K562 (cell line): ENCODE measurements around the gene DNAJB14. TPM values are rescaled to one million over a fixed set of nuclear protein-coding genes. Genes with fewer than 3 reads are reported as not detected.

ENCODE experiments used
- ATAC-seq: fragments of 200-7000 bp; cut with Tn5 transposase; 3 replicates; pipeline ENCODE4 v1.9.1; 2020; ENCODE audit warnings: moderate library complexity
- BruUV-seq: library from RNA; stranded (reverse); fragments of 400-500 nt; replicated peaks from 2 replicates; lab custom pipeline; 2021; lab: Mats Ljungman, UMichigan
- CTCF ChIA-PET: fragments of 300-600 bp; formaldehyde crosslinking; extraction: SDS; loops from one replicate; lab custom pipeline; 2021; ENCODE audit warnings: low intra/inter-chr PET ratio; lab: Yijun Ruan, JAX
- POLR2A ChIA-PET: fragments of 300-600, 350-650 bp; sonication (Branson Sonifier 250); formaldehyde crosslinking; extraction: SDS; loops from one replicate; lab custom pipeline; 2021; ENCODE audit warnings: antibody characterized with exemption, inconsistent platforms; lab: Yijun Ruan, JAX
- DNase-seq, 4 experiments: peaks; one replicate each; pipeline versions ENCODE4 v3.0.0 to v3.0.0-alpha.2; 2011 to 2018; ENCODE audit warnings: low spot score in 3 of 4, mixed read lengths in 3 of 4; ENCODE audit errors: extremely low read depth in 1 of 4
- FAIRE-seq: peaks from 2 replicates; lab custom pipeline; 2011; peaks lifted over from hg19 to GRCh38; lab: Jason Lieb, UNC
- H2AFZ ChIP-seq: 2 replicates; pipeline ENCODE4 v1.6.0; 2011; ENCODE audit warnings: low read depth, low read length, control low read depth, inconsistent platforms
- H3K27ac ChIP-seq: fragments of 200-600 bp; 3 replicates; pipeline ENCODE4 v1.8.0; 2011; ENCODE audit warnings: low read depth, mild to moderate bottlenecking, control low read depth, inconsistent platforms, low read length, moderate library complexity, mixed read lengths; ENCODE audit errors: extremely low read depth
- H3K27me3 ChIP-seq, 2 experiments: fragments of 300-600 bp in 1 of 2; 2 replicates in 1 of 2; 3 replicates in 1 of 2; pipeline versions ENCODE4 v1.6.0 to v1.8.0; 2011; ENCODE audit warnings: inconsistent platforms in 2 of 2, low read length in 2 of 2, mild to moderate bottlenecking in 1 of 2, mixed read lengths in 1 of 2, moderate library complexity in 1 of 2; ENCODE audit not compliant: control insufficient read depth in 2 of 2, insufficient read depth in 2 of 2
- H3K36me3 ChIP-seq: fragments of 300-600 bp; 3 replicates; pipeline ENCODE4 v1.8.0; 2011; ENCODE audit warnings: mild to moderate bottlenecking, low read length, inconsistent platforms; ENCODE audit not compliant: control insufficient read depth, insufficient read depth
- H3K4me1 ChIP-seq, 2 experiments: fragments of 200-600 bp in 1 of 2; replicated peaks in 1 of 2; 2 replicates in 1 of 2; 3 replicates in 1 of 2; pipeline versions ENCODE4 v1.5.1 to v1.8.0; 2011; ENCODE audit warnings: inconsistent platforms in 2 of 2, low read length in 2 of 2, mild to moderate bottlenecking in 1 of 2, mixed read lengths in 1 of 2, moderate library complexity in 1 of 2; ENCODE audit not compliant: control insufficient read depth in 2 of 2, insufficient read depth in 2 of 2
- H3K4me2 ChIP-seq: 2 replicates; pipeline ENCODE4 v1.6.1; 2011; ENCODE audit warnings: low read length, control low read depth, inconsistent platforms, mixed read lengths; ENCODE audit not compliant: insufficient read depth
- H3K4me3 ChIP-seq: fragments of 200-600 bp; sonication (generic), shearing (Covaris generic); 2 replicates; pipeline ENCODE4 v1.5.1; 2016; ENCODE audit warnings: control low read depth, inconsistent platforms
- H3K79me2 ChIP-seq: fragments of 200-600 bp; 3 replicates; pipeline ENCODE4 v1.8.0; 2011; ENCODE audit warnings: low read length, inconsistent platforms; ENCODE audit not compliant: control insufficient read depth, insufficient read depth
- H3K9ac ChIP-seq, 2 experiments: 2 replicates each; pipeline versions ENCODE4 v1.6.0 to v1.6.1; 2011; ENCODE audit warnings: low read depth in 2 of 2, low read length in 2 of 2, control low read depth in 1 of 2, inconsistent platforms in 1 of 2, mild to moderate bottlenecking in 1 of 2, mixed read lengths in 1 of 2; ENCODE audit not compliant: insufficient read depth in 1 of 2
- H3K9me1 ChIP-seq: one replicate; pipeline ENCODE4 v1.6.0; 2011; ENCODE audit warnings: inconsistent platforms, mild to moderate bottlenecking, low read length, moderate library complexity; ENCODE audit not compliant: control insufficient read depth, insufficient read depth
- H3K9me3 ChIP-seq: replicated peaks from 2 replicates; pipeline ENCODE4 v1.5.1; 2011; ENCODE audit warnings: low read depth, low read length, inconsistent platforms; ENCODE audit not compliant: control insufficient read depth, insufficient read depth
- H4K20me1 ChIP-seq: replicated peaks from 2 replicates; pipeline ENCODE4 v1.6.1; 2011; ENCODE audit warnings: low read length, inconsistent platforms, mixed read lengths; ENCODE audit not compliant: control insufficient read depth, insufficient read depth
- ATF7 ChIP-seq: fragments of 450-650 bp; IDR thresholded peaks from 2 replicates; pipeline ENCODE4 v1.7.1; 2014; ENCODE audit warnings: mild to moderate bottlenecking, moderate library complexity
- BRF1 ChIP-seq: IDR thresholded peaks from 3 replicates; pipeline ENCODE4 v1.6.1; 2011; ENCODE audit warnings: borderline replicate concordance, mild to moderate bottlenecking; ENCODE audit not compliant: insufficient read length; ENCODE audit errors: extremely low read depth
- DACH1 ChIP-seq: fragments of 450-650 bp; IDR thresholded peaks from 2 replicates; pipeline ENCODE4 v1.6.1; 2018; ENCODE audit not compliant: partially characterized antibody
- DIDO1 ChIP-seq: fragments of 450-650 bp; IDR thresholded peaks from 2 replicates; pipeline ENCODE4 v1.6.1; 2016; ENCODE audit warnings: low read depth, missing biosample characterization, missing genetic modification characterization
- ERF ChIP-seq: fragments of 450-650 bp; formaldehyde crosslinking; IDR thresholded peaks from 2 replicates; pipeline ENCODE4 v1.4.0; 2020; ENCODE audit warnings: mild to moderate bottlenecking, mixed read lengths
- HNRNPLL ChIP-seq: fragments of 200-400 bp; formaldehyde crosslinking; IDR thresholded peaks from 2 replicates; pipeline ENCODE4 v1.6.1; 2017; ENCODE audit warnings: low read length, low read depth, mild to moderate bottlenecking; ENCODE audit not compliant: poor library complexity, severe bottlenecking
- NFRKB ChIP-seq: fragments of 450-650 bp; IDR thresholded peaks from 2 replicates; pipeline ENCODE4 v1.6.1; 2016; ENCODE audit warnings: low read depth
- PHF20 ChIP-seq: fragments of 450-650 bp; IDR thresholded peaks from 2 replicates; pipeline ENCODE4 v1.6.1; 2018; ENCODE audit not compliant: partially characterized antibody
- SUPT5H ChIP-seq: fragments of 450-650 bp; IDR thresholded peaks from 2 replicates; pipeline ENCODE4 v1.6.1; 2016
- TCF3 ChIP-seq: sonication (generic); formaldehyde crosslinking; IDR thresholded peaks from 2 replicates; pipeline ENCODE4 v1.4.0; 2020; ENCODE audit warnings: mild to moderate bottlenecking, missing genetic modification reagents
- ZNF436 ChIP-seq: fragments of 250-450, 450-650 bp; sonication (Bioruptor Pico); formaldehyde crosslinking; IDR thresholded peaks from 2 replicates; pipeline ENCODE4 v1.7.0; 2020; ENCODE audit warnings: mild to moderate bottlenecking
- ZNF75A ChIP-seq: fragments of 450-650 bp; formaldehyde crosslinking; IDR thresholded peaks from 2 replicates; pipeline ENCODE4 v1.4.0; 2020; ENCODE audit warnings: mild to moderate bottlenecking
- WGBS: fragments of 100-300 bp; shearing (Covaris generic); methylation state at CpG from one replicate; pipeline ENCODE4 v1.1.6; 2016; ENCODE audit warnings: low coverage, mixed read lengths; ENCODE audit not compliant: insufficient coverage; ENCODE audit errors: missing lambda C conversion rate; 5-methylcytosine and 5-hydroxymethylcytosine counted together
- in situ Hi-C: fragments of 300-500 bp; cut with MboI; formaldehyde crosslinking; loops from 4 replicates; pipeline ENCODE4 v1.15.0; 2018; ENCODE audit warnings: inconsistent platforms, mixed read lengths
- intact Hi-C: fragments of 100-400 bp; cut with micrococcal nuclease; formaldehyde crosslinking; loops from 2 replicates; pipeline ENCODE4 v1.14.2; 2022
- polyA plus RNA-seq, 8 experiments: library from polyadenylated mRNA; depleted of rRNA in 4 of 8; stranded (reverse) in 5 of 8; unstranded in 3 of 8; fragments of >200 nt; fragmentation: Nextera tagmentation in 2 of 8; fragmentation: Illumina TruSeq in 1 of 8; extraction: Ambion mirVana in 2 of 8; extraction: Trizol in 1 of 8; gene quantifications; 2 replicates each; pipeline versions ENCODE4 v1.2.1 to v1.2.3, GENCODE V29; 2011 to 2014; ENCODE audit warnings: inconsistent platforms in 1 of 8, missing spikeins in 1 of 8
- total RNA-seq, 7 experiments: library from RNA; depleted of rRNA in 6 of 7; stranded (reverse); fragments of >200 nt in 6 of 7; fragmentation: Illumina TruSeq in 2 of 7; extraction: Trizol in 2 of 7; gene quantifications; 2 replicates each; pipeline versions ENCODE4 v1.2.1 to v1.2.3, GENCODE V29; 2011 to 2021; ENCODE audit warnings: low replicate concordance in 1 of 7
- TF ChIP-seq, protein P1 (sequence below): fragments of 250-450 bp; sonication (Bioruptor Pico); IDR thresholded peaks from 2 replicates; pipeline ENCODE4 v1.5.1; 2021; ENCODE audit warnings: mild to moderate bottlenecking
- TF ChIP-seq, protein P2 (sequence below): sonication (generic); formaldehyde crosslinking; IDR thresholded peaks from 2 replicates; pipeline ENCODE4 v1.4.0; 2020; ENCODE audit warnings: mild to moderate bottlenecking, missing genetic modification reagents
- TF ChIP-seq, protein P3 (sequence below): IDR thresholded peaks from 2 replicates; pipeline ENCODE4 v1.6.1; 2012; ENCODE audit warnings: low read depth, low read length, improper control_type of control experiment, borderline replicate concordance
- TF ChIP-seq, protein P4 (sequence below): fragments of 450-650 bp; IDR thresholded peaks from 2 replicates; pipeline ENCODE4 v1.6.1; 2016
- TF ChIP-seq, protein P5 (sequence below): sonication (generic); formaldehyde crosslinking; IDR thresholded peaks from 2 replicates; pipeline ENCODE4 v1.8.1; 2023; ENCODE audit warnings: mild to moderate bottlenecking, missing genetic modification reagents, moderate library complexity

DNAJB14 gene
- total and polyA plus RNA-seq, 9 of the 15 experiments (the other 6 are each of a cell fraction or from before 2014, with no cell fraction given), result 5.5 to 28.0 (median 12.7) TPM

DNA sequence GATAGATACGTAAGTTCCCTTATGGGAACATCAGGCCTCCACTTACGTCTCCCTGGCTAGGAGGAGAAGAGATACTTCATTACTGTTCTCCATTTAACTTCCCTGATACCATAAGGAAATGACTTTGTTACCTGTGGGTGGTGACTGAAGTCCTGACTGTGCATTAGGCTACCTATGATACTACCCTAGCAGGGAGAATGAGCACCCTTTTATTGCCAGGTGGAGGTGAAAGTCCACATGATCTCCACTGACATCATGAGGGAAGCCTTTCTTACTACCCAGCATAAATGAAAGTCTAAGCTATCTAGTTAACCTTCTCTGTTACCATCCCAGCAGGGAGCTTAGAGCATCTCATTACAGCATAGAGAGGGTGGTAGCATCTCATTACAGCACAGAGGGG lies 27.8 kb downstream of the DNAJB14 start:
- no peaks in the 10 kb centered on the region for H3K9me3 ChIP-seq
- no peaks in the 10 kb centered on the region for H3K27me3 ChIP-seq
- H3K4me2 ChIP-seq, result no peak overlapping the region
- H3K9me1 ChIP-seq, result no peaks in the 10 kb centered on the region
- POLR2A ChIA-PET, result no interaction called here
- H4K20me1 ChIP-seq, result no peaks in the 10 kb centered on the region
- FAIRE-seq, result no peak
- intact Hi-C loops (no loop called here), in situ Hi-C loops (no loop called here)
- no peak overlapping the region for H2AFZ ChIP-seq
- CTCF ChIA-PET, result no interaction called here
- no peak overlapping the region for H3K4me3 ChIP-seq
- no peaks in the 10 kb centered on the region for H3K4me1 ChIP-seq
- no TSS peak for BruUV-seq
- ATAC-seq, result no peak
- WGBS, result 100% methylated on average over 2 of the region's 2 CpGs
- H3K36me3 ChIP-seq, result peaks cover 44% of the 10 kb centered on the region; the same call in 2 of the 3 replicates
- no peak overlapping the region for H3K9ac ChIP-seq
- H3K79me2 ChIP-seq, result no peaks in the 10 kb centered on the region
- DNase-seq, result no peak
- no peak overlapping the region for H3K27ac ChIP-seq
- TF ChIP-seq NFRKB (no peak), DIDO1 (tag) (no peak), PHF20 (no peak), ZNF436 (no peak), ERF (CRISPR knock-in tag) (no peak), SUPT5H (no peak), DACH1 (no peak), ZNF75A (CRISPR knock-in tag) (no peak), HNRNPLL (no peak), BRF1 (no peak), TCF3 (CRISPR knock-in tag) (no peak), ATF7 (no peak)
- TF ChIP-seq, protein P1, sequence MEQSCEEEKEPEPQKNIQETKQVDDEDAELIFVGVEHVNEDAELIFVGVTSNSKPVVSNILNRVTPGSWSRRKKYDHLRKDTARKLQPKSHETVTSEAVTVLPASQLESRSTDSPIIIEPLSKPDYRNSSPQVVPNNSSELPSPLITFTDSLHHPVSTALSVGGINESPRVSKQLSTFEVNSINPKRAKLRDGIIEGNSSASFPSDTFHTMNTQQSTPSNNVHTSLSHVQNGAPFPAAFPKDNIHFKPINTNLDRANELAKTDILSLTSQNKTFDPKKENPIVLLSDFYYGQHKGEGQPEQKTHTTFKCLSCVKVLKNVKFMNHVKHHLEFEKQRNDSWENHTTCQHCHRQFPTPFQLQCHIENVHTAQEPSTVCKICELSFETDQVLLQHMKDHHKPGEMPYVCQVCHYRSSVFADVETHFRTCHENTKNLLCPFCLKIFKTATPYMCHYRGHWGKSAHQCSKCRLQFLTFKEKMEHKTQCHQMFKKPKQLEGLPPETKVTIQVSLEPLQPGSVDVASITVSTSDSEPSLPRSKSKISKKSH (CRISPR knock-in tag), result no peak
- TF ChIP-seq, protein P2, sequence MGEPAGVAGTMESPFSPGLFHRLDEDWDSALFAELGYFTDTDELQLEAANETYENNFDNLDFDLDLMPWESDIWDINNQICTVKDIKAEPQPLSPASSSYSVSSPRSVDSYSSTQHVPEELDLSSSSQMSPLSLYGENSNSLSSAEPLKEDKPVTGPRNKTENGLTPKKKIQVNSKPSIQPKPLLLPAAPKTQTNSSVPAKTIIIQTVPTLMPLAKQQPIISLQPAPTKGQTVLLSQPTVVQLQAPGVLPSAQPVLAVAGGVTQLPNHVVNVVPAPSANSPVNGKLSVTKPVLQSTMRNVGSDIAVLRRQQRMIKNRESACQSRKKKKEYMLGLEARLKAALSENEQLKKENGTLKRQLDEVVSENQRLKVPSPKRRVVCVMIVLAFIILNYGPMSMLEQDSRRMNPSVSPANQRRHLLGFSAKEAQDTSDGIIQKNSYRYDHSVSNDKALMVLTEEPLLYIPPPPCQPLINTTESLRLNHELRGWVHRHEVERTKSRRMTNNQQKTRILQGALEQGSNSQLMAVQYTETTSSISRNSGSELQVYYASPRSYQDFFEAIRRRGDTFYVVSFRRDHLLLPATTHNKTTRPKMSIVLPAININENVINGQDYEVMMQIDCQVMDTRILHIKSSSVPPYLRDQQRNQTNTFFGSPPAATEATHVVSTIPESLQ (CRISPR knock-in tag), result no peak
- TF ChIP-seq, protein P3, sequence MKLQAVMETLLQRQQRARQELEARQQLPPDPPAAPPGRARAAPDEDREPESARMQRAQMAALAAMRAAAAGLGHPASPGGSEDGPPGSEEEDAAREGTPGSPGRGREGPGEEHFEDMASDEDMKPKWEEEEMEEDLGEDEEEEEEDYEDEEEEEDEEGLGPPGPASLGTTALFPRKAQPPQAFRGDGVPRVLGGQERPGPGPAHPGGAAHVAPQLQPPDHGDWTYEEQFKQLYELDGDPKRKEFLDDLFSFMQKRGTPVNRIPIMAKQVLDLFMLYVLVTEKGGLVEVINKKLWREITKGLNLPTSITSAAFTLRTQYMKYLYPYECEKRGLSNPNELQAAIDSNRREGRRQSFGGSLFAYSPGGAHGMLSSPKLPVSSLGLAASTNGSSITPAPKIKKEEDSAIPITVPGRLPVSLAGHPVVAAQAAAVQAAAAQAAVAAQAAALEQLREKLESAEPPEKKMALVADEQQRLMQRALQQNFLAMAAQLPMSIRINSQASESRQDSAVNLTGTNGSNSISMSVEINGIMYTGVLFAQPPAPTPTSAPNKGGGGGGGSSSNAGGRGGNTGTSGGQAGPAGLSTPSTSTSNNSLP, result no peak
- TF ChIP-seq, protein P4, sequence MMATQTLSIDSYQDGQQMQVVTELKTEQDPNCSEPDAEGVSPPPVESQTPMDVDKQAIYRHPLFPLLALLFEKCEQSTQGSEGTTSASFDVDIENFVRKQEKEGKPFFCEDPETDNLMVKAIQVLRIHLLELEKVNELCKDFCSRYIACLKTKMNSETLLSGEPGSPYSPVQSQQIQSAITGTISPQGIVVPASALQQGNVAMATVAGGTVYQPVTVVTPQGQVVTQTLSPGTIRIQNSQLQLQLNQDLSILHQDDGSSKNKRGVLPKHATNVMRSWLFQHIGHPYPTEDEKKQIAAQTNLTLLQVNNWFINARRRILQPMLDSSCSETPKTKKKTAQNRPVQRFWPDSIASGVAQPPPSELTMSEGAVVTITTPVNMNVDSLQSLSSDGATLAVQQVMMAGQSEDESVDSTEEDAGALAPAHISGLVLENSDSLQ, result no peak
- TF ChIP-seq, protein P5, sequence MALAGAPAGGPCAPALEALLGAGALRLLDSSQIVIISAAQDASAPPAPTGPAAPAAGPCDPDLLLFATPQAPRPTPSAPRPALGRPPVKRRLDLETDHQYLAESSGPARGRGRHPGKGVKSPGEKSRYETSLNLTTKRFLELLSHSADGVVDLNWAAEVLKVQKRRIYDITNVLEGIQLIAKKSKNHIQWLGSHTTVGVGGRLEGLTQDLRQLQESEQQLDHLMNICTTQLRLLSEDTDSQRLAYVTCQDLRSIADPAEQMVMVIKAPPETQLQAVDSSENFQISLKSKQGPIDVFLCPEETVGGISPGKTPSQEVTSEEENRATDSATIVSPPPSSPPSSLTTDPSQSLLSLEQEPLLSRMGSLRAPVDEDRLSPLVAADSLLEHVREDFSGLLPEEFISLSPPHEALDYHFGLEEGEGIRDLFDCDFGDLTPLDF (CRISPR knock-in tag), result no peak
